Fibroblast of lung (primary cell): ENCODE measurements around the gene GET4.

Source experiments
- EZH2 ChIP-seq: IDR thresholded peaks from 2 replicates; pipeline ENCODE4 v1.5.1; 2012; ENCODE audit warnings: low read length, control low read depth, mild to moderate bottlenecking; ENCODE audit errors: missing control alignments
- TF ChIP-seq, protein P1 (sequence below), 2 donors: IDR thresholded peaks in 1 of 2; conservative IDR thresholded peaks in 1 of 2; 1 replicate in 1 of 2; 2 replicates in 1 of 2; pipeline ENCODE4 v1.5.1; 2011 to 2012; ENCODE audit warnings: low read length in 2 of 2, control low read depth in 1 of 2, inconsistent platforms in 1 of 2, low read depth in 1 of 2, mild to moderate bottlenecking in 1 of 2

DNA sequence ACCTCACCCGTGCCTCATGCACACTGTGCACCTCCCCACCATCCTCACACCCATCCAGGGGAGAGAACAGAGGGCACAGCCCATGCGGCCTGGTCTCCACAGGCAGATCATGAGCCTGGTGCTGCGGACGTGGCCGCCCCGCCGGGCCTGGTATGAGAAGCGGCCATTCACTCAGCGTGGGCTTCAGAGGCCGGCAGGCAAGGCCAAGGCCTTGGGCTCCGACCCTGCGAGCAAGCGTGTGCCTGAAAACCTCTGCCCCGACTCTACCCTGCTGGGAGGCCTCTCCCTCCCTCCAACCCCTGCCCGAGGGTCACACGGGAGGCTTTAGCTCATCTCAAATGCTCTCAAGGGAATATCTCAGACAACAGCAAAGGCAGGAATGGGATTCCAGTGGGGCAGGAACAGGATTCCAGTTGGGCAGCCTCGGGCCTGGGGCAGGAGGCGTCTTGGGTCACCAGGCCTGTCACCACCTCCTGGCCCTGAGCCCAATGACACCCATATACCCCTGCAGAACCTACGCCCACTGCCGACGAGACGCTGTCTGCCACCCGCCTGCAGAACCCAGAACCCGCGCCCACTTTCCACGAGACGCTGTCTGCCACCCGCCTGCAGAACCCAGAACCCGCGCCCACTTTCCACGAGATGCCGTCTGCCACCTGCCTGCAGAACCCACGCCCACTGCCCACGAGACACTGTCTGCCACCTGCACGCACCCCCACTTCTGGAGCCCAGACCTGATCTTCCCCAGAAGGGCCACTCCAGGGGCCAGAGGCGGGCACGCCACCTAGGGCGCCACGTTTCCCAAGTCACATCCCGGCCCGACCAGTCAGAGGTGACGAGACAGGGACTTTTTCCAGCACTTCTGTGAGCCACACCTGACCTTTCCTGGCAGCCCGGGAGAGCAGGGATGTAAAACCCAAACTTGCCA is 39.2 kb downstream of the GET4 start:
- TF ChIP-seq, protein P1, sequence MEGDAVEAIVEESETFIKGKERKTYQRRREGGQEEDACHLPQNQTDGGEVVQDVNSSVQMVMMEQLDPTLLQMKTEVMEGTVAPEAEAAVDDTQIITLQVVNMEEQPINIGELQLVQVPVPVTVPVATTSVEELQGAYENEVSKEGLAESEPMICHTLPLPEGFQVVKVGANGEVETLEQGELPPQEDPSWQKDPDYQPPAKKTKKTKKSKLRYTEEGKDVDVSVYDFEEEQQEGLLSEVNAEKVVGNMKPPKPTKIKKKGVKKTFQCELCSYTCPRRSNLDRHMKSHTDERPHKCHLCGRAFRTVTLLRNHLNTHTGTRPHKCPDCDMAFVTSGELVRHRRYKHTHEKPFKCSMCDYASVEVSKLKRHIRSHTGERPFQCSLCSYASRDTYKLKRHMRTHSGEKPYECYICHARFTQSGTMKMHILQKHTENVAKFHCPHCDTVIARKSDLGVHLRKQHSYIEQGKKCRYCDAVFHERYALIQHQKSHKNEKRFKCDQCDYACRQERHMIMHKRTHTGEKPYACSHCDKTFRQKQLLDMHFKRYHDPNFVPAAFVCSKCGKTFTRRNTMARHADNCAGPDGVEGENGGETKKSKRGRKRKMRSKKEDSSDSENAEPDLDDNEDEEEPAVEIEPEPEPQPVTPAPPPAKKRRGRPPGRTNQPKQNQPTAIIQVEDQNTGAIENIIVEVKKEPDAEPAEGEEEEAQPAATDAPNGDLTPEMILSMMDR (conservative IDR thresholded peaks at IDR 0.05 in 1 of 2, IDR thresholded peaks at IDR 0.05 in 1 of 2; ENCODE audit: low read depth in 1 of 2, low read length in 2 of 2): no peak
- no peak for TF ChIP-seq EZH2
